ENCODE results near the gene CHTF18. TPM values are rescaled to one million over a fixed set of nuclear protein-coding genes. Genes with fewer than 3 reads are reported as not detected.

CHTF18 gene
- total RNA-seq, 1 donor from 2014 or later, result 11.3 TPM

- peaks cover 13% of the 10 kb centered on the region for H3K27me3 ChIP-seq (ENCODE audit: low read depth)
- no peak for DNase-seq
Observed at GRCh38 chr16:805474-805873, 17.1 kb downstream of the CHTF18 start.

GRCh38 chr16:807347-808084, 19.1 kb downstream of the CHTF18 start:
- Histone ChIP-seq H3K9me3 (no peaks in the 10 kb centered on the region), H3K4me3 (peak overlapping the region; percentile 94), H3K27me3 (ENCODE audit: low read depth) (peaks cover 10% of the 10 kb centered on the region), H3K27ac (peak overlapping the region; percentile 98), H3K4me1 (peaks cover 24% of the 10 kb centered on the region), H3K36me3 (no peaks in the 10 kb centered on the region)
- DNase-seq (peak; percentile 96), ATAC-seq (peak; percentile 97 to 99)
- no peak for TF ChIP-seq CTCF (IDR thresholded peaks at IDR 0.05)
- intact Hi-C loops (cut with DNase I), result no loop called here

More at GRCh38 chr16:805474-805873, 17.1 kb downstream of the CHTF18 start:
- TF ChIP-seq CTCF (IDR thresholded peaks at IDR 0.05), result no peak
- peaks cover 24% of the 10 kb centered on the region for H3K4me1 ChIP-seq
- no peaks in the 10 kb centered on the region for H3K9me3 ChIP-seq
- no peaks in the 10 kb centered on the region for H3K36me3 ChIP-seq
- no peak overlapping the region for H3K4me3 ChIP-seq
- no peak for ATAC-seq
- H3K27ac ChIP-seq, result no peak overlapping the region
- intact Hi-C loops (cut with DNase I), result no loop called here

- Histone ChIP-seq H3K4me3 (peak overlapping the region; percentile 94), H3K4me1 (peaks cover 24% of the 10 kb centered on the region), H3K9me3 (no peaks in the 10 kb centered on the region), H3K27me3 (ENCODE audit: low read depth) (peaks cover 16% of the 10 kb centered on the region), H3K36me3 (no peaks in the 10 kb centered on the region), H3K27ac (peak overlapping the region; percentile 98)
- intact Hi-C loops (cut with DNase I), result no loop called here
- no peak for DNase-seq
- ATAC-seq, result no peak
- TF ChIP-seq CTCF (IDR thresholded peaks at IDR 0.05), result no peak
Observed at GRCh38 chr16:808085-808386, 19.6 kb downstream of the CHTF18 start.

- Histone ChIP-seq H3K4me1 (peaks cover 13% of the 10 kb centered on the region), H3K4me3 (peak overlapping the region; percentile 27), H3K9me3 (no peaks in the 10 kb centered on the region), H3K36me3 (no peaks in the 10 kb centered on the region), H3K27ac (no peak overlapping the region), H3K27me3 (ENCODE audit: low read depth) (peaks cover 65% of the 10 kb centered on the region)
- intact Hi-C loops (cut with DNase I), result no loop called here
- ATAC-seq, result peak; percentile 45 to 66
- DNase-seq, result no peak
- TF ChIP-seq CTCF (IDR thresholded peaks at IDR 0.05), result peak; percentile 52
Observed at GRCh38 chr16:813204-813915, 24.9 kb downstream of the CHTF18 start.

GRCh38 chr16:813916-814412, 25.5 kb downstream of the CHTF18 start:
- H3K9me3 ChIP-seq, result no peaks in the 10 kb centered on the region
- intact Hi-C loops (cut with DNase I), result no loop called here
- TF ChIP-seq CTCF (IDR thresholded peaks at IDR 0.05), result no peak
- H3K4me3 ChIP-seq, result no peak overlapping the region
- peaks cover 8% of the 10 kb centered on the region for H3K4me1 ChIP-seq
- no peak for DNase-seq
- H3K27me3 ChIP-seq (ENCODE audit: low read depth), result peaks cover 68% of the 10 kb centered on the region
- H3K27ac ChIP-seq, result no peak overlapping the region
- no peaks in the 10 kb centered on the region for H3K36me3 ChIP-seq
- no peak for ATAC-seq

Measured in lower lobe of right lung (tissue), 2 donors.